ENCODE measurements around the gene KLHL8. TPM values are rescaled to one million over a fixed set of nuclear protein-coding genes. Genes with fewer than 3 reads are reported as not detected.

KLHL8 gene
- total RNA-seq, 1 experiment from 2014 or later, result 24.2 TPM

GRCh38 chr4:87255755-87256154 lies 35.3 kb upstream of the KLHL8 start:
- no peaks in the 10 kb centered on the region for H3K79me2 ChIP-seq (ENCODE audit: insufficient read depth, low read length)
- POLR2A ChIA-PET, result no interaction called here

GRCh38 chr4:87251106-87251505 lies 30.7 kb upstream of the KLHL8 start:
- no peaks in the 10 kb centered on the region for H3K79me2 ChIP-seq (ENCODE audit: insufficient read depth, low read length)
- no peak overlapping the region for H3K27ac ChIP-seq (ENCODE audit: low read depth, low read length)
- H4K20me1 ChIP-seq (ENCODE audit: insufficient read depth), result no peaks in the 10 kb centered on the region
- H3K9me3 ChIP-seq (ENCODE audit: control insufficient read depth in 1 of 2, insufficient read depth in 1 of 2, low read depth in 1 of 2, low read length in 2 of 2), result no peaks in the 10 kb centered on the region
- intact Hi-C loops (cut with micrococcal nuclease), result no loop called here
- RAD21 ChIA-PET (ENCODE audit: low non-redundant PET in 1 of 2, low total read pairs in 2 of 2, uncharacterized antibody in 2 of 2, unreplicated experiment in 2 of 2), result no interaction called here
- no peak overlapping the region for H3K4me2 ChIP-seq (ENCODE audit: low read length)
- no TSS peak for BruUV-seq (replicated peaks)
- H3K4me3 ChIP-seq (replicated peaks in 1 of 2; ENCODE audit: low read depth in 1 of 2, low read length in 2 of 2), result no peak overlapping the region
- H3K9me2 ChIP-seq (ENCODE audit: insufficient read depth), result no peaks in the 10 kb centered on the region
- no peak for DNase-seq (ENCODE audit: low read depth, low spot score)
- H3K27me3 ChIP-seq (ENCODE audit: insufficient read depth, low read length), result no peaks in the 10 kb centered on the region
- H3K36me3 ChIP-seq (ENCODE audit: control insufficient read depth in 1 of 2, insufficient read depth in 2 of 2, low read length in 2 of 2), result no peaks in the 10 kb centered on the region
- POLR2A ChIA-PET, result no interaction called here
- no peak overlapping the region for H2AFZ ChIP-seq (ENCODE audit: low read depth, low read length, poor library complexity, severe bottlenecking)
- ATAC-seq, result no peak
- TF ChIP-seq TCF7L2 (IDR thresholded peaks at IDR 0.05; ENCODE audit: borderline replicate concordance, extremely low read depth, insufficient read depth, insufficient read length) (no peak), ZBTB33 (IDR thresholded peaks at IDR 0.05; ENCODE audit: extremely low read depth, insufficient replicate concordance, low read length) (no peak), EZH2 (IDR thresholded peaks at IDR 0.05) (no peak), EGR1 (IDR thresholded peaks at IDR 0.05; ENCODE audit: low read depth) (no peak), YY1 (IDR thresholded peaks at IDR 0.05; ENCODE audit: extremely low read depth, insufficient replicate concordance, low read depth, low read length) (no peak), CBX3 (IDR thresholded peaks at IDR 0.05; ENCODE audit: low read depth) (no peak)
- no peak overlapping the region for H3K9ac ChIP-seq (ENCODE audit: low read length)
- CTCF ChIA-PET, result no interaction called here
- H3K4me1 ChIP-seq (ENCODE audit: control insufficient read depth in 1 of 2, insufficient read depth in 2 of 2, low read length in 2 of 2), result no peaks in the 10 kb centered on the region

More at GRCh38 chr4:87255755-87256154, 35.3 kb upstream of the KLHL8 start:
- ChIA-PET RAD21 (ENCODE audit: low non-redundant PET in 1 of 2, low total read pairs in 2 of 2, uncharacterized antibody in 2 of 2, unreplicated experiment in 2 of 2) (no interaction called here), CTCF (no interaction called here)
- H3K4me1 ChIP-seq (ENCODE audit: control insufficient read depth in 1 of 2, insufficient read depth in 2 of 2, low read length in 2 of 2), result no peaks in the 10 kb centered on the region
- no peak overlapping the region for H3K4me2 ChIP-seq (ENCODE audit: low read length)
- intact Hi-C loops (cut with micrococcal nuclease), result no loop called here
- H3K4me3 ChIP-seq (replicated peaks in 1 of 2; ENCODE audit: low read depth in 1 of 2, low read length in 2 of 2), result no peak overlapping the region
- H3K9me2 ChIP-seq (ENCODE audit: insufficient read depth), result no peaks in the 10 kb centered on the region
- no peak overlapping the region for H3K9ac ChIP-seq (ENCODE audit: low read length)
- no peak overlapping the region for H3K27ac ChIP-seq (ENCODE audit: low read depth, low read length)
- H3K36me3 ChIP-seq (ENCODE audit: control insufficient read depth in 1 of 2, insufficient read depth in 2 of 2, low read length in 2 of 2), result no peaks in the 10 kb centered on the region
- no peak for DNase-seq (ENCODE audit: low read depth, low spot score)
- no peaks in the 10 kb centered on the region for H3K27me3 ChIP-seq (ENCODE audit: insufficient read depth, low read length)
- BruUV-seq (replicated peaks), result no TSS peak
- TF ChIP-seq EGR1 (IDR thresholded peaks at IDR 0.05; ENCODE audit: low read depth) (no peak), SRF (IDR thresholded peaks at IDR 0.05; ENCODE audit: low read depth) (no peak), POLR2AphosphoS5 (IDR thresholded peaks at IDR 0.05; ENCODE audit: low read depth, low read length) (no peak), ZBTB33 (IDR thresholded peaks at IDR 0.05; ENCODE audit: extremely low read depth, insufficient replicate concordance, low read length) (no peak)
- no peak overlapping the region for H2AFZ ChIP-seq (ENCODE audit: low read depth, low read length, poor library complexity, severe bottlenecking)
- H3K9me3 ChIP-seq (ENCODE audit: control insufficient read depth in 1 of 2, insufficient read depth in 1 of 2, low read depth in 1 of 2, low read length in 2 of 2), result no peaks in the 10 kb centered on the region
- H4K20me1 ChIP-seq (ENCODE audit: insufficient read depth), result no peaks in the 10 kb centered on the region
- ATAC-seq, result no peak

Data from HCT116 (cell line).